OCI-LY1 (cell line): Measurements from ENCODE around the gene ATP1B3.
"Not testable (repeated sequence)": the region's sequence is repeated elsewhere in the genome, so short reads cannot be mapped to it uniquely, and the experiment has no call there.

Experiments
- H2AFZ ChIP-seq: fragments of 200-600 bp; sonication (generic), shearing (Covaris generic); 2 replicates; pipeline ENCODE4 v1.6.0; 2014; ENCODE audit warnings: antibody characterized with exemption, mild to moderate bottlenecking, low read length
- H3F3A ChIP-seq: fragments of 200-600 bp; sonication (generic), shearing (Covaris generic); 2 replicates; pipeline ENCODE4 v1.6.0; 2014; ENCODE audit warnings: mild to moderate bottlenecking, antibody characterized with exemption, low read length, moderate library complexity; ENCODE audit not compliant: insufficient read depth
- H3K27ac ChIP-seq: fragments of 200-600 bp; sonication (generic); 2 replicates; pipeline ENCODE4 v1.5.1; 2014; ENCODE audit warnings: low read length, mixed run types, mild to moderate bottlenecking, low read depth; ENCODE audit not compliant: poor library complexity, severe bottlenecking
- H3K27me3 ChIP-seq: fragments of 200-600 bp; sonication (generic); 2 replicates; pipeline ENCODE4 v1.6.0; 2014; ENCODE audit warnings: antibody characterized with exemption, mild to moderate bottlenecking, low read length, moderate library complexity; ENCODE audit not compliant: insufficient read depth
- H3K36me3 ChIP-seq: fragments of 200-600 bp; sonication (generic); 2 replicates; pipeline ENCODE4 v1.6.1; 2014; ENCODE audit warnings: mild to moderate bottlenecking, antibody characterized with exemption, low read length, moderate library complexity, mixed read lengths; ENCODE audit not compliant: insufficient read depth
- H3K4me1 ChIP-seq: fragments of 200-600 bp; sonication (generic); 2 replicates; pipeline ENCODE4 v1.5.1; 2014; ENCODE audit warnings: mild to moderate bottlenecking, low read length, moderate library complexity; ENCODE audit not compliant: insufficient read depth, severe bottlenecking
- H3K4me2 ChIP-seq: fragments of 200-600 bp; sonication (generic), shearing (Covaris generic); 2 replicates; pipeline ENCODE4 v1.6.1; 2014; ENCODE audit warnings: low read length
- H3K4me3 ChIP-seq: fragments of 200-600 bp; sonication (generic); 2 replicates; pipeline ENCODE4 v1.5.1; 2014; ENCODE audit warnings: low read length, low read depth, mild to moderate bottlenecking, mixed read lengths; ENCODE audit not compliant: poor library complexity, severe bottlenecking
- H3K79me2 ChIP-seq: fragments of 200-600 bp; shearing (Covaris generic); 2 replicates; pipeline ENCODE4 v1.6.1; 2016; ENCODE audit warnings: mixed run types, low read length, mixed read lengths; ENCODE audit not compliant: insufficient read depth
- H3K9ac ChIP-seq: fragments of 200-600 bp; sonication (generic), shearing (Covaris generic); 2 replicates; pipeline ENCODE4 v1.6.1; 2014; ENCODE audit warnings: mild to moderate bottlenecking, low read length, mixed read lengths
- H3K9me2 ChIP-seq: fragments of 200-600 bp; sonication (generic), shearing (Covaris generic); 2 replicates; pipeline ENCODE4 v1.6.1; 2014; ENCODE audit warnings: low read depth, mild to moderate bottlenecking, low read length, mixed read lengths
- H3K9me3 ChIP-seq: fragments of 200-600 bp; shearing (Covaris generic); 2 replicates; pipeline ENCODE4 v1.6.1; 2014; ENCODE audit warnings: low read length, mixed read lengths
- H4K20me1 ChIP-seq: fragments of 200-600 bp; sonication (generic), shearing (Covaris generic); 2 replicates; pipeline ENCODE4 v1.6.0; 2016; ENCODE audit warnings: mild to moderate bottlenecking, low read length; ENCODE audit not compliant: insufficient read depth
- EZH2 ChIP-seq: fragments of 200-600 bp; sonication (generic), shearing (Covaris generic); IDR thresholded peaks from 2 replicates; pipeline ENCODE4 v1.8.0; 2017; ENCODE audit warnings: borderline replicate concordance, mixed run types, mild to moderate bottlenecking, antibody characterized with exemption, low read length, moderate library complexity, mixed read lengths
- TF ChIP-seq, protein P1 (sequence below): fragments of 200-600 bp; sonication (generic), shearing (Covaris generic); IDR thresholded peaks from 2 replicates; pipeline ENCODE4 v1.5.1; 2017; ENCODE audit warnings: mild to moderate bottlenecking, antibody characterized with exemption, low read length, moderate library complexity, mixed read lengths

The ATP1B3 gene

GRCh38 chr3:141887051-141887450, 10.6 kb downstream of the ATP1B3 start:
- peaks cover 90% of the 10 kb centered on the region for H3K79me2 ChIP-seq
- no peaks in the 10 kb centered on the region for H4K20me1 ChIP-seq
- peaks cover 59% of the 10 kb centered on the region for H3K36me3 ChIP-seq
- no peak overlapping the region for H3K4me3 ChIP-seq
- no peak overlapping the region for H3K27ac ChIP-seq
- H3K27me3 ChIP-seq: no peaks in the 10 kb centered on the region
- H3K9me3 ChIP-seq: peaks cover 7% of the 10 kb centered on the region; the same call in 1 of the 2 replicates
- H2AFZ ChIP-seq: no peak overlapping the region
- H3K4me2 ChIP-seq: no peak overlapping the region
- TF ChIP-seq, protein P1, sequence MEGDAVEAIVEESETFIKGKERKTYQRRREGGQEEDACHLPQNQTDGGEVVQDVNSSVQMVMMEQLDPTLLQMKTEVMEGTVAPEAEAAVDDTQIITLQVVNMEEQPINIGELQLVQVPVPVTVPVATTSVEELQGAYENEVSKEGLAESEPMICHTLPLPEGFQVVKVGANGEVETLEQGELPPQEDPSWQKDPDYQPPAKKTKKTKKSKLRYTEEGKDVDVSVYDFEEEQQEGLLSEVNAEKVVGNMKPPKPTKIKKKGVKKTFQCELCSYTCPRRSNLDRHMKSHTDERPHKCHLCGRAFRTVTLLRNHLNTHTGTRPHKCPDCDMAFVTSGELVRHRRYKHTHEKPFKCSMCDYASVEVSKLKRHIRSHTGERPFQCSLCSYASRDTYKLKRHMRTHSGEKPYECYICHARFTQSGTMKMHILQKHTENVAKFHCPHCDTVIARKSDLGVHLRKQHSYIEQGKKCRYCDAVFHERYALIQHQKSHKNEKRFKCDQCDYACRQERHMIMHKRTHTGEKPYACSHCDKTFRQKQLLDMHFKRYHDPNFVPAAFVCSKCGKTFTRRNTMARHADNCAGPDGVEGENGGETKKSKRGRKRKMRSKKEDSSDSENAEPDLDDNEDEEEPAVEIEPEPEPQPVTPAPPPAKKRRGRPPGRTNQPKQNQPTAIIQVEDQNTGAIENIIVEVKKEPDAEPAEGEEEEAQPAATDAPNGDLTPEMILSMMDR: no peak
- TF ChIP-seq EZH2: no peak
- no peak overlapping the region for H3K9ac ChIP-seq
- no peaks in the 10 kb centered on the region for H3F3A ChIP-seq
- no peaks in the 10 kb centered on the region for H3K4me1 ChIP-seq
- H3K9me2 ChIP-seq: no peaks in the 10 kb centered on the region

- H2AFZ ChIP-seq, H3K9me3 ChIP-seq, H3F3A ChIP-seq, H3K4me1 ChIP-seq, H3K9me2 ChIP-seq, H4K20me1 ChIP-seq, H3K4me2 ChIP-seq, H3K27me3 ChIP-seq, H3K4me3 ChIP-seq, H3K9ac ChIP-seq, H3K27ac ChIP-seq: not testable (repeated sequence)
- Histone ChIP-seq H3K79me2 (peaks cover 92% of the 10 kb centered on the region), H3K36me3 (peaks cover 65% of the 10 kb centered on the region)
These were observed 12.1 kb downstream of the ATP1B3 start for GRCh38 chr3:141888548-141888947.

DNA sequence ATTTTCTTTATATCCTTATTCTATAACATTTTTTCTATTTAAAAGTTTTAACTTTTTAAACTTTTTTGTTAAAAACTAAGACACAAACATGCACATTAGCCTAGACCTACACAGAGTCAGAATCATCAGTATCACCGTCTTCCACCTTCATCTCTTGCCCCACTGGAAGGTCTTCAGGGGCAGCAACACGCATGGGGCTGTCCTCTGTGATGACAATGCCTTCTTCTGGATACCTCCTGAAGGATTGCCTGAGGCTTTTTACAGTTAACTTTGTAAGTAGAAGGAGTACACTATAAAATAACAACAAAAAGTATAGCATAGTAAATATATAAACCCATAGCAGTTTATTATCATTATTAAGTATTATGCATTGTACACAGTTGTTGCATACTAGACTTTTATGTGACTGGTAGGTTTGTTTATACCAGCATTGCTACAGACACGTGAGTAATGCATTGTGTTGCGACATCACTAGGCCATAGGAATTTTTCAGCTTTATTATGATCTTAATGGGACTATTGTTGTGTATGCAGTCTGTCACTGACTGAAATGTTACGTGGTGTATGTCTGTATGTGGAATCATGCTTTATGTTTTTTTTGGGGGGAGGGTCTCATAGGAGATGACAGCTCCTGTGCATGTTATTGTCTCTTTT, 18.2 kb downstream of the ATP1B3 start:
- Histone ChIP-seq H3K9ac (no peak overlapping the region), H3K9me2 (no peaks in the 10 kb centered on the region), H2AFZ (no peak overlapping the region), H3K27ac (no peak overlapping the region), H3K36me3 (peaks cover 66% of the 10 kb centered on the region), H3K9me3 (peaks cover 9% of the 10 kb centered on the region; the same call in 1 of the 2 replicates), H3K79me2 (peaks cover 77% of the 10 kb centered on the region), H3K4me1 (no peaks in the 10 kb centered on the region), H4K20me1 (no peaks in the 10 kb centered on the region), H3F3A (no peaks in the 10 kb centered on the region), H3K4me2 (no peak overlapping the region), H3K4me3 (no peak overlapping the region), H3K27me3 (no peaks in the 10 kb centered on the region)
- TF ChIP-seq, protein P1: no peak
- no peak for TF ChIP-seq EZH2

DNA sequence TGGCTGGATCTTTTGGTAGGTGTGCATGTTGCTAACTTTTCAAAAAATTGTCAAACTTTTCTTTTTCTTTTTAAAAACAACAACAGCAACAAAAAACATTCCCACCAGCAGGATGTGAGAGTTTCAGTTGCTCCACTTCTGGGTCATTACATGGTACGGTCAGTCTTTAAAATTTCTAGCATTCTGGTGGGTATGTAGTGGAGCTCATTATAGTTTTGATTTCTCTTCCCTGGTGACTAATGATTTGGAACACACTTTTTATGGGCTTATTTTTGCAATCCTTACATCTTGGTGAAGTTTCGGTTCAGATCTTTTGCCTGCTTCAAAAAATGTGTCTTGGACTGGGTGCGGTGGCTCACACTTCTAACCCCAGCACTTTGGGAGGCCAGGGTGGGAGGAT, 19.3 kb downstream of the ATP1B3 start:
- Histone ChIP-seq H2AFZ (no peak overlapping the region), H3K9me3 (peaks cover 14% of the 10 kb centered on the region; the same call in 1 of the 2 replicates), H4K20me1 (no peaks in the 10 kb centered on the region), H3F3A (no peaks in the 10 kb centered on the region), H3K9ac (no peak overlapping the region), H3K4me1 (no peaks in the 10 kb centered on the region), H3K36me3 (peaks cover 76% of the 10 kb centered on the region), H3K4me2 (no peak overlapping the region), H3K9me2 (no peaks in the 10 kb centered on the region), H3K79me2 (peaks cover 79% of the 10 kb centered on the region), H3K27me3 (no peaks in the 10 kb centered on the region), H3K27ac (no peak overlapping the region), H3K4me3 (no peak overlapping the region)
- TF ChIP-seq, protein P1: no peak
- no peak for TF ChIP-seq EZH2
